HG03025 (cell line): ENCODE data around the gene CAMSAP3.
"Not testable (repeated sequence)": the region's sequence is repeated elsewhere in the genome, so short reads cannot be mapped to it uniquely, and the experiment has no call there.

Experiments used
- ATAC-seq: cut with Tn5 transposase; IDR thresholded peaks from one replicate; pipeline ENCODE4 v1.9.1; 2021; ENCODE audit warnings: mild to moderate bottlenecking, moderate library complexity; ENCODE audit not compliant: unreplicated experiment, low FRiP score

Gene CAMSAP3

DNA sequence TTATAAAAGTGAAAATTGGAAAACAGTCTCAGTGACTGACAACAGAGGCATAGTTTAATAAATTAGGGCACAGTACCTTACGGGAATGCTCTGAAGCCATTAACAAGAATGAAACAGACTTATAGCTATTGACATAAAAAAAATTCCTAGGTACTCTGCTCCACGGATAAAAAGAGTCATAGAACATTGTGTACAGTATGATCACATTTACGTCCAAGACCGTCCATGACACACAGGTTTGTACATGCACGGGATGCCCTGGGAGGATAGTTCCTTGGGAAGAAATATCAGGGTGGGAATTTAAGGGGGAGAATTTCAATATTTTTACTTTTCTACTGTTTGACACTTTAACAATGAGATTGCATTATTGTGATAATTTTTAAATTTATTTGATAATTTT is 24.9 kb upstream of the CAMSAP3 start:
- ATAC-seq: no peak

DNA sequence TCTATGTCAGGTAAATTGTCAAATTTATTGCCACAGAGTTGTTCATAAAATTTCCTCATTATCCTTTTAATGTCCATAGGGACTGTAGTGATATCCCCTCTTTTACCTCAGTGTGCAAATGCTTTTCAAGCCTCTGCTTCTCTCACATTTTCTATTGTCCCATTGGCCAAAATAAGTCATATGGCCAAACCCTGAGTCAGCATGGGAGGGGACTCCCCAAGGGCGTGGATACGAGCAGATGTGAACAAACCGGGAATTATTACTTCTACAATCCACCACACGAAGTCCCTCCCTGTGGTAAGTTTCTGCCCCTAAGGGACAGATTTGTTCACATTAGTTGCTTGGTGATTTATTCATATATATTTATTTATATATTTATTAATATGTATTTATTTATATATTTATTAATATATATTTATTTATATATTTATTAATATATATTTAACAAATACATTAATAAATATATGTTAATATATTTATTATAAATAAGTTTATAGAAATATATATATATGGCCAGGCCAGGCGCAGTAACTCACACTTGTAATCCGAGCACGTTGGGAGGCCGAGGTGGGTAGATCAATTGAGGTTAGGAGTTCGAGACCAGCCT is 20.1 kb upstream of the CAMSAP3 start:
- ATAC-seq: no peak

DNA sequence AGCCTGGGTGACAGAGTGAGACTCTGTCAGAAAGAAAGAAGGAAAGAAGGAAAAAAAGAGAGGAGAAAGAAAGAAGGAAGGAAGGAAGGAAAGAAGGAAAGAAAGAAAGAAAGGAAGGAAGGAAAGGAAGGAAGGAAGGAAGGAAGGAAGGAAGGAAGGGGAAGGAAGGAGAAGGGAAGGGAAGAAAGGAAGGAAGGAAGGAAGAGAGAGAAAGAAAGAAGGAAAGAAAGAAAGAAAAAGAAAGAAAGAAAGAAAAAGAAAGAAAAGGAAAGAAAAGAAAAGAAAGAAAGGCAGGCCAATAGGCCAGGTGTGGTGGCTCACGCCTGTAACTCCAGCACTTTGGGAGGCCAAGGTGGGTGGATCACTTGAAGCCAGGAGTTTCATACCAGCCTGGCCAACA is 18.2 kb upstream of the CAMSAP3 start:
- ATAC-seq: not testable (repeated sequence)

DNA sequence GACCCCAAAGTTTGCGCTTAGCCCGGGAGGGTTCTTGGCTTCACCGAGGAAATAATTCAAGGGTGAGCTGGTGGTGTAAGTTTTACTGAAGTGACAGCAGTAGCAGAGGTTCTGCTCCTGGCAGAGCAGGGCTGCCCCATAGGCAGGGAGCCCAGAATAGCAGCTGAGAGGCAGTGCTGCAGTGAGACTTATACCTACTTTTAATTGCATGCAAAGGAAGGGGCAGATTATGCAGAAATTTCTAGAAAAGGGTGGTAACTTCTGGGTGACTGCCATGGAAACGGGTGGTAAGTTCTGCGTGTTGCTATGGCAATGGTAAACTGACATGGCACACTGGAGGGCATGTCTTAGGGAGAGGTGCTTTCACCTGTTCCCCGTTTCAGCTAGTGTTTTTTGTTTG is 17.5 kb upstream of the CAMSAP3 start:
- no peak for ATAC-seq

DNA sequence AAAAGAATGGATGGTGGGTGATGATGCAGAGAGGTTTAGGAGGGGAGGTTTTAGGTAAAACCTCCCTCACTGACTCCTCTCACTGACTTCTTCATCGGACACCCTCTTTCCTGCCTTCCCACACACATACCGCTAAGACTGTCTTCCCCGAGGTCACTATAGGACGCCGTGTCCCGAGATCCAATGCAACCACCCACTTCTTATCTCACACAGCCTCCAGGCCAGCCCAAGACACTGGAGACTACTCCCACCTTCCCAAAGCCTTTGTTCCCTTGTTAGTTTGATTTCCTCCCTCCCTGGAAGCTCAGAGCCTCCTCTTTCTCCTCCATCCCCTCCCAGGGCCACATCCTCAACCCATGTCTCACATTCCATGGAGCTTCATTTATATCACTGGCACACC is 16.5 kb upstream of the CAMSAP3 start:
- no peak for ATAC-seq

DNA sequence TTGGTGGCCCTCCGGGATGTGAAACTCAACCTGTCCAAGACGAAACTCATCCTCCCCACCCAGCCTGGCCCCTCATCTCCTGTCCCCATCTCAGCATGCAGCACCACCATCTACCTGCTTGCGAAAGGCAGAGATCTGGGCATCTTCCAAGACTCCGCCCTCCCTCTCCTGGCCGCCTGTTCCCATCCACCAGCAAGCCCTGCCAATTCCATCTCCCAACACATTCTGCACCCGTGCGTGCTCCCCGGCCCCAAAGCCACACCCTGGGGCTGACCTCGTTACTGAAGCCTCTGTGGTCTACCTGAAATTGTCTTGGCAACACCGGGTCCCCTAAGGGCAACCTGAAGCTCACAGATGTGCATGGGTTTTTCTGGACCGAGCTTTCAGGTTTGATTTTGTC is 13.2 kb upstream of the CAMSAP3 start:
- ATAC-seq: no peak

DNA sequence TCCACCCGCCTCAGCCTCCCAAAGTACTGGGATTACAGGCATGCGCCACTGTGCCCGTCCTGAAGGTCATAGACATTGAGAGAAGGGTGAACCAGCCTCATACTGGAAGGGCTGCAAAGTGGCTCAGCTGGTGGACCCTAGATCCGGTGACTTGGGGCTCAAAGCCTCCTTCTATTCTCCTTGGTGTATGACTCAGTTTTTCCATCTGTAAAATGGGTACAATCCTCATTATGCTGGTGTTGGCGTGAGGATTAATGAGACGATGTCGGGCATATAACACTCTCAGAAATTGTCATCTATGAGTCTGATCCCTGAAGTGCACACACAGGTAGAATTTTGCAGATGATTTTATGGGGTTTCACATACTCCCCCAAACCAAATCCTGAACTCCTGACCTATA is 5.8 kb upstream of the CAMSAP3 start:
- ATAC-seq: no peak

DNA sequence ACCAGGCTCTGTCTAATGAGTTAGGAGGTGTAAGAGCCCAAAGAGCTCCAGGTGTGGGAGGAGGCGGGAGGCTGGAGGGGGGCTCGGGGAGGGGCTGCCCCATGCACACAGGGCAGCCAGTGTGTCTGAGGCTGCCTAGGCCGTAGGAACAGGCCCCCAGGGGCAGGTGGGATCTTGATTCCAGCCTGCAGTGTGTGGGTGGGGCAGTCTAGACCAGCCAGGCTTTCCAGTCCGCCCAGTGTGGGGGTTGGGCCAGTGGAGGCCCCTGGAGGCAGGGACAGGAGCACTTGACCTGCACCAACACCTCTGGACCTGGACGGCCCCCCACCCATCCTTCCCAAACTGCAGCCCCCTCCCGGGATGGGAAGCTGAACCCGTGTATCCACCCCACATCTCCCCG is 5.4 kb upstream of the CAMSAP3 start:
- ATAC-seq: no peak

DNA sequence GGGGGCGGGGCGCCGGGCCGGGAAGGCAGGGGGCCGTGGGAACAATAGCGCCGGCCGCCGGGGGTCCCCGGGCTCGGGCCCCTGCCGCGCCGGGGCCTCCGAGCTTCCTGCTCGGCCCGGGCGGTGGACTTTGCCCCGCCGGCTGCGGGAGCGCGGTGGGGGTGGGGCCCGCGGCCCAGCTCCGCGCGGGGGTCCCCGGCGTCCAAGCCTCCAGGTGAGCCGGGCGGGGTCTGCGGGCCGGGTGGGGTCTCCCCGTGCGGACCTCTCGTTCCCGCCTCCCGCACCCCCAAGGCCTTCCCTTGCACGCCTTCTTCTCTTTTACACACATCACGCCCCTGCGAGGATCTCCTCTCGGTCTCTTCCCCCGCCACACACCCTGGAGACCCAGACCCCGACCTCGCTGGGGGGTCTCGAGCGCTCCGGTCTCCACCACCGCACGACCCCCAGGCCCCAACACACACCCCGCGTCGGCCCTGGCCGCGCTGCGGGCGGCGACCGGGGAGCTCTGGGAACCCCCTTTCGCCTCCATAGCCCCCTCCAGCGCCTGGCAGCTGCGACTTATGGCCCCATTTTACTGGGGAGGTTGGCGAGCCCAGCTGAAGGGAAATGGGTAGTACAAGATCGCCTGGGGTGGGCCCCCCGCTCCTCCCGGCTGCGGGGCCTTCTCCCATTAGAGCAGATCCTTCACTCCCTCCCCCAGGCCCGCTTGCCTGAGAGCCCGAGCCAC is 711 bp downstream of the CAMSAP3 start:
- ATAC-seq: no peak

DNA sequence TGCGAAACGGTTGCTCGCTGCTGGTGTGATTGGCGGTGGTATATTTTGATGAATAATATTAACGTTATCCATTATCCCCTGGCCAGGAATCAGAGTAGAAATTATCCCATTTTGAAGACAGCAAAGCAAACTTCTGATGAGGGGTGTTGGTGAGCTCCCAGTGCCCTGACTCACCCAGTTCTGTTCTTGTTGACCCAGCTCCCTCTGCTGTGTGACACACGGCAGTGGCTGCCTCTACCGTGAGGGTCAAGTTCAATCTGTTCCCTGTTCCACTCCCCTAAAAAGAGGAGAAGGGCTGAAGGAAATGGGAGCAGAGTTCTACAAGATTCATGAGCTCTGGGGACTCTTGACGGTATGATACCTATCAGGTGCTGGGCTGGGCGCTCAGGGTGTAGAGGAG is 2.0 kb downstream of the CAMSAP3 start:
- ATAC-seq: no peak

DNA sequence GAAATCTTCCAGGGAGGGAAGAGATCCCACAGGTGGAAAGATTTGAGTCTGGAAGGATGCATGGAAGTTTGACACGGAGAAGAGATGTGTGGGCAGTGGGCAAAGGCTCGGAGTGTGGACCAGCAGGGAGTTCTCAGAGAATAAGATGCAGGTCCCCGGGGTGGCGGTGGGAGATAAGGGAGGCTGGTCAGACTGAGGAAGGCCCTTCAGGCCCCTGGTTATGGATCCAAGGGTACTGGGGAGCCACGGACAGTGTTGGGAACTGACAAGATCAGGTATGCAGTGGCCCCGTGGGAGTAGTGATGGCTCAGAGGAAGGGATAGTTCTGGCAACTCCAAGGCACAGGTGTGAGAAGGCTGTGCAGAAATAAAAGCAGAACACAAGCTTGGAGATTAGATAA is 2.5 kb downstream of the CAMSAP3 start:
- no peak for ATAC-seq

DNA sequence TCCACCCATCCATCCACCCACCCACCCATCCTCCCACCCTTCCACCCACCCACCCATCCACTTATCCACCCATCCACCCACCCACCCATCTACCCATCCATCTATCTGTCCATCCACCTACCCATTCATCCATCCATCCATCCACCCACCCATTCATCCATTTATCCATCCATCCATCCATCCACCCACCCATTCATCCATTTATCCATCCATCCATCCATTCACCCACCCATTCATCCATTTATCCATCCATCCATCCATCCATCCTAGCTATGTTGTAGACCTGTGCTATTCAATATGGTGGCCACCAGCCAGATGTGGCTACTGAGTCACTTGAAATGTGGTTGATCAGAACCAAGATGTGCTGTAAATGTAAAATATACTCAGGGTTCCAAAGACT is 5.1 kb downstream of the CAMSAP3 start:
- ATAC-seq: no peak

DNA sequence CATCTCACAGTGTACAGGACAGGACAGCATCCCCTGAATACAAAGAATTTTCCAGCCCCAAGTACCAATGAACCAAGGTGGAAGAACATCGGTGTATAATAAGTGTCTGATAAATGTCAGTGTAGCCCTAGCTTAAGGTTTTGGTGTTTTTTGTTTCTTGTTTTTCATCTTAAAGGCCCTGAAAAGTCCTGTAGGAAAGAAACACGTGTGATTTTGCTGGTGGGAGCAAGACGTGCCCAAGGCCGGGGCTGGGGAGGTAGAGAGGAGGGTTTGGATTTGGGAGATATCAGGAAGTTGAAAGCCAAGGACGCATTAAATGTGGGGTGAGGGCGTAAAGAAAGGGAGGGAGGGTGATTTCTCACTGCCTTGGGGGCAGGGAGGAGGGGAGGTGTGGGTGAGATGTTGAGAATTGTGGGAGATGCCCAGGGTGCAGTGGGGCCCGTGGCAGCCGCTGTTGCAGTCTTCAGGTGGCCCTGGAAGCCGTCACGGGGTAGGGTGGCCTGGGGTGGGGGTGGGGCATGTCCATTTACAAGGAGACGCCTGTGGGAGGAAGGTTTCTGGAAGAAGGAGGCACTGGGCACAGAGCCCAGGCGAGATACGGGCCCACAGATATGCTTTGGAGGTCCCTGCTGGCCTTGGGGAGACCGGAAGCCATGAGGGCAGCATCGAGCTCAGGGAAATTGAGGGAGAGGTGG is 6.7 kb downstream of the CAMSAP3 start:
- ATAC-seq: no peak

DNA sequence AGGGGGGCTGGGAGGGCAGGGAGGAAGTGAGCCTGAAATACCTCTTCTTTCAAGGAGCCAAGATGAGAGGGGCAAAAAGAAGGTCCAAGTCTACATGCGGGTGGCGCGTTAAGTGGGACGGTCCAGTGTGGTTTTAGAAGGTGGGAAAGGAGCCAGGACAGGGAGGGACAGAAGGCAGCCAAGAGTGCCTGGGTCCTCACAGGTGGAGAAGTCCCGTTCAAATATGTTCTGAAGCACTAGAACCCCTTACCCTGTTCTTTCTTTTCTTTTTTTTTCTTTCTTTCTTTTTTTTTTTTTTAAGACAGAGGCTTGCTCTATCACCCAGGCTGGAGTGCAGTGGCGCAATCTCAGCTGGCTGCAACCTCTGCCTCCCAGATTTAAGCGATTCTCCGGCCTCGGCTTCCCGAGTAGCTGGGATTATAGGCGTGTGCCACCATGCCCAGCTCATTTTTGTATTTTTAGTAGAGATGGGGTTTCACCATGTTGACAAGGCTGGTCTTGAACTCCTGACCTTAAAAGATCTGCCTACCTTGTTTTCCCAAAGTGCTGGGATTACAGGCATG is 7.4 kb downstream of the CAMSAP3 start:
- ATAC-seq: no peak

DNA sequence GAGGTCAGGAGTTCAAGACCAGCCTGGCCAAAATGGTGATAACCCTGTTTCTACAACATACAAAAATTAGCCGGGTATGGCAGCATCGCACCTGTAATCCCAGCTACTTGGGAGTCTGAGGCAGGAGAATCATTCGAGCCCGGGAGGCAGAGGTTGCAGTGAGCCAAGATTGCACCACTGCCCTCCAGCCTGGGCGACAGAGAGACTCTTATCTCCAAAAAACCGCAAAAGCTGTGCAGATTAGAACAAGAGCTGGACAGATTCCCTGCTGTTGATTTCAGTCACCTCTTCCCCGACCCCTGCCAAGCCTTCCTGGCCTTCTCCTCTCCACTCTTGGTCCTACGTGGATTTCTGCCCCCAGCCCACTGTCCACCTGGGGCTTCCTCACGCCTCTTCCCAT is 8.3 kb downstream of the CAMSAP3 start:
- no peak for ATAC-seq

DNA sequence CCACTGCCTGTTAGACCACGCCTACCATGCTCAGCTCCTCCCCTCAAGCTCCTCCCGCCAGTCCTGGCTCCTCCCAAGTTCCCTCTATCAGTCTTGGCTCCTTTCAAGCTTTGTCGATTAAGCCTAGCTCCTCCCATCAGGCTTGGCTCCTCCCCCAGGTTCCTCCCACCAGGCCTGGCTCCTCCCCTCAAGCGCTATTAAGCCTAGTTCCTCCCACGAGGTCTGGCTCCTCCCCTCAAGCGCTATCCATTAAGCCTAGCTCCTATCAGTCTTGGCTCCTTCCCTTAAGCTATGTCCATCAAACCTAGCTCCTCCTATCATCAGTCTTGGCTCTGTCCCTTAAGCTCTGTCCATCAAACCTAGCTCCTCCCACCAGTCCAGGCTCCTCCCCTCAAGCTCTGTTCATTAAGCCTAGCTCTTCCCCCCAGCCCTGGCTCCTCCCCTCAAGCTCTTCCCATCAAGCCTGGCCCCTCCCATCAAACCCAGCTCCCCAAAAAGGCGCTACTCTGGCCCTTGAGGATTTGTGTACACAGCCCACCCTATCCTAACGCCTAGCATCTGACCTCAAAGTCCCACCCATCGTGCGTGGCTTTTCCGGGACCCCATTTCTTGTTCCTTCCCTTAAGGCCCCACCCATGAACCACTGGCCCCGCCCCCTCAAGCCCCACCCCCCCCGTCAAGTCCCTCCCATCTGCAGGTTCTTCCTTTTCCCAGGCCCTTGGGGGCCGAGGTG is 10.0 kb downstream of the CAMSAP3 start:
- ATAC-seq: no peak

DNA sequence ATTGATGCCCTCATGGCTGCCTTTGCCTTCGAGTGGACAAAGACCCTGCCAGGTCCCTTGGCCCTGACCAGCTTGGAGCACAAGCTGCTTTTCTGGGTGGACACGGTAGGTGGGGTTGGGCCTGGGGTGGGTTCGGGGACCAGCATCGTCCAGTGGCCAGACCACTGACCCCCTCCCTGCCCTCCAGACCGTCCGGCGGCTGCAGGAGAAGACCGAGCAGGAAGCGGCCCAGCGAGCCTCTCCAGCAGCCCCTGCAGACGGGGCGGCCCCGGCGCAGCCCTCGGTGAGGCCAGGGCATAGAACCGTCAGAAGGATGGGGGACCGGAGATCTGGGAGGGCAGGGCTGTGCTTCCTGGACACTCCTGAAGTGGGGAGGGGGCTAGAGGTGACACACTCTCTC is 10.6 kb downstream of the CAMSAP3 start:
- ATAC-seq: no peak

DNA sequence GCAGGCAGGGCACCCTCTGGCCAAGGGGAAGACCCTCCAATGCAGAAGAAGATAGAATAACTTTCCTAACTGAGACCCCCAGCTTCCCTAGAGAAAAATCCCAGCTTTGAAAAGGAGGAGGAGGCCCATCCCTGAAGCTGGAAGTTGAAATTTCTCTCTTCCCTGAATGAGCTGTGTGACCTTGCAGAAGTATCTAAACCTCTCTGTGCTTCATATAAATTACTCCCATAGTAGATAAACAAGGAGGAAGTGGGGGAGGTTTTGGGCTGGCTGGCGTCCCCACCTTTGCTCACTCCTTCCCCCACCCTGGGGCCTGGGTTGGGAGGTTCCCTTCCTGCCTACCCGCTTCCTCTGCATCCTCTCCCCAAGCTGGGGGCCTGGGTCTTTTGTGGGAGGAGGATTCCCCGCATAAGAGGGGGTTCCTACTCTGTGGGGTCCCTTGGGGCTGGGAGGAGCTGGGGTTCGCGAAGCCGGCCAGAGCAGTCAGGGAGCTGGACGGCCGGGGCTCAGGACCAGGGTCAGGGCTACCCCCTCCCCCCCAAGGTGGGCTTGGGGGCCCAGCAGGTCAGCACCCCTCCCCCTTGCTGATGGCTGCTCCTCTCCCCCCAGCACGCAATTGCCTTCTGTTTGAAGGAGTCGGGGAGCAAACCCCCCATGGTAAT is 11.7 kb downstream of the CAMSAP3 start:
- ATAC-seq: no peak

DNA sequence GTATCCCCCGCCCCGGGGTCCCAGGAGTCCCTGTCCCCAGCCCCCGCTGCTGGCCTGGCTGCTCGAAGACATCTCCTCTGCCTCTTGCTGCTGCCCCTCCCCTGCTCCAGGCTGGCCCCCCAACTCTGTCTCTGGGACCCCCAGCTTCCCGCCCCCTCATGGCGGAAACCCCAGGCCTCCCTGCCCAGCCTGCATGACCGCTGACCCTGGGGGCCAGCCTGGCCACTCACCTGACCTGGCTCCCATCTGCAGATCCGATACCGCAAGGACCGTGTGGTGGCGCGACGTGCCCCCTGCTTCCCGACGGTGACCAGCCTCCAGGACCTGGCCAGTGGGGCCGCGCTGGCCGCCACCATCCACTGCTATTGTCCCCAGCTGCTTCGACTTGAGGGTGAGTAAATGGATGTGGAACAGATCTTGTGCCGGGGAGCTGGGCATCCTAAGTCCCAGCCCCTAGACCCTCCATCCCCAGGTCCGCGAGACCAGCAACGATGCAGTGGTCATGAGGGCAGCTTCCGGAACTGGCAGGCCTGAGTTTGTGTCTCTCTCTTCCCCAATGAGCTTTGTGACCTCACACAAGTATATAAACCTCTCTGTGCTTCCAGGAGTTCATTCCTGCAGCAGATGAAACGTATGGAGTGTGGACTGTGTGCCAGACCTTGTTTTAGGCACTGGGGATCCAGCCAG is 12.4 kb downstream of the CAMSAP3 start:
- no peak for ATAC-seq
